ENCODE data around the gene TACO1. TPM values are rescaled to one million over a fixed set of nuclear protein-coding genes. Genes with fewer than 3 reads are reported as not detected.

Gene TACO1
- total and polyA plus RNA-seq, 2 of the 4 experiments (the other 2 are of a cell fraction): 6.5 to 28.8 TPM

DNA sequence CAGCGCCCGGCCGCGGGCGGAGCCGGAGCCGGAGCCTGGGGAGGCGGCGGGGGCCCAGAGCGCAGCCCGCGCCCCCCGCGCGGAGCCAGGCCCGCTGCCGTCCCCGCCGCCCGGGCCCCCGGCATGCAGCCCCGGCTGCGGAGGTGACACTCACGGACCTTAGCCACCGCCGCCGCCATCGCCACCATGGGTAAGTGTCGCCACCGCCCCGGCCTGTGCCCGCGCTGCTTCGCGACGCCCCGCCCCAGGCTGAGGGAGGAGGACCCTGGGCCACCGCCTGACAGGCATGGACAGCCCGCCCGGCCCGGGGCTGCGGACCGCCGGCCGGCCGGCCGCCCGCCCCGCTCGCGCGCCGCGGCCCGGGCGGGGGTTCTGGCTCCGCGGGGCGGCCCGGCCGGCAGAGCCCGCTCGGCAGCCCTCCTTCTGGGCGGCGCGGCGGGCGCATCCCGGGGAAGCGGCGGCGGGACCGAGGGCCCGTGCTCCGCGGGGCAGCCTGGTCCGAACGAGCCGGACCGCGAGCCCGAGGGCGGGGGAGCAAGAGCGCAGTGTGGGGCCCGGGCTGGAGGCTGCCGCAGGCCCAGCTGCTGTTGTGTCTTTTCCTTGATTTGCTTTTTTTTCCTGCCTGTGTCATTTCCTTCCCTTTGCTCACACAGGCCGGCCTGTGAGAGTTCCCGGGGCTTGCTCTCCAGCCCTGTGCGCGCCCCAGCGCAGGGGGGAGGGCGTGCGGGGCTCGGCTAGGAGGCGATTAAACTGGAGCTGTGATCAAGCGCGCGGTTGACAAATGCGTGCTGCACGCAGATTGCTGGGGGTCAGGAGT lies 22.1 kb downstream of the TACO1 start:
- Histone ChIP-seq H3K36me3 (ENCODE audit: control insufficient read depth, insufficient read depth, low read length) (no peaks in the 10 kb centered on the region), H3K18ac (ENCODE audit: low read depth, low read length) (no peak overlapping the region), H3K4ac (ENCODE audit: low read depth, low read length) (no peak overlapping the region), H3K4me2 (ENCODE audit: low read depth, low read length) (peak overlapping the region; percentile 51), H2AK5ac (ENCODE audit: low read depth, low read length) (no peak overlapping the region), H2BK120ac (ENCODE audit: low read depth, low read length) (no peak overlapping the region), H3K9me3 (ENCODE audit: control insufficient read depth, insufficient read depth, low read length) (no peaks in the 10 kb centered on the region), H2BK5ac (ENCODE audit: low read depth, low read length, poor library complexity, severe bottlenecking) (peak overlapping the region; percentile 21), H2AFZ (replicated peaks; ENCODE audit: low read length, poor library complexity) (peak overlapping the region; percentile 94), H2BK15ac (ENCODE audit: low read depth, low read length) (no peak overlapping the region), H4K20me1 (ENCODE audit: insufficient read depth, low read length) (peaks cover 13% of the 10 kb centered on the region), H4K91ac (ENCODE audit: insufficient read depth, low read depth, low read length) (no peak overlapping the region), H3K4me3 (ENCODE audit: insufficient read depth, low read depth, low read length) (peak overlapping the region; percentile 65), H3K4me1 (ENCODE audit: control insufficient read depth, insufficient read depth, low read length) (peaks cover 6% of the 10 kb centered on the region; the same call in 1 of the 2 replicates), H3K27ac (ENCODE audit: insufficient read depth, low read length) (peak overlapping the region; percentile 35), H3K9ac (ENCODE audit: low read depth, low read length) (peak overlapping the region; percentile 17), H3K56ac (ENCODE audit: extremely low read depth, insufficient read depth, low read length) (no peak overlapping the region), H3K14ac (replicated peaks; ENCODE audit: low read depth, low read length) (no peak overlapping the region), H3K27me3 (ENCODE audit: control insufficient read depth, insufficient read depth, low read length) (no peaks in the 10 kb centered on the region), H3K9me1 (ENCODE audit: insufficient read depth, low read length) (0 out of 2 replicates have a peak, but pooled peaks cover 3% of the 10 kb centered on the region), H4K5ac (ENCODE audit: low read depth, low read length) (no peak overlapping the region), H2BK20ac (ENCODE audit: low read depth, low read length) (no peak overlapping the region), H2AK9ac (replicated peaks; ENCODE audit: low read depth, low read length, poor library complexity) (peak overlapping the region; percentile 74), H3K79me1 (ENCODE audit: low read depth in 1 of 2, low read length in 2 of 2) (peaks cover 9 to 40% of the 10 kb centered on the region in 2 experiments; a peak in 3 of 4 replicates), H3K23ac (ENCODE audit: low read depth, low read length) (no peak overlapping the region), H4K8ac (ENCODE audit: low read depth in 2 of 2, low read length in 2 of 2) (no peak overlapping the region)
- CTCF ChIA-PET: interaction anchor here (1.9 kb wide), 1 partner anchor 11 kb away, joined by 8 read pairs; no protein-coding TSS in a partner anchor
- BruUV-seq (replicated peaks): no TSS peak
- DNase-seq (peak; percentile 60), ATAC-seq (ENCODE audit: low read depth) (peak; percentile 59)
- TF ChIP-seq MXI1 (IDR thresholded peaks at IDR 0.05; ENCODE audit: borderline replicate concordance, low read depth, low read length) (peak; percentile 74), MAFK (IDR thresholded peaks at IDR 0.05; ENCODE audit: low read depth, low read length) (no peak)
- dilution Hi-C loops (cut with HindIII; ENCODE audit: low sequenced_read_pairs, unreplicated experiment): no loop called here
- WGBS, 2 experiments (ENCODE audit: extremely low coverage in 2 of 2, insufficient read length in 1 of 2): 1% methylated on average over 39 of the region's 100 CpGs; no CpG with 5 or more reads in 1 of the 2 experiments
- in situ Hi-C loops (cut with MboI; ENCODE audit: low sequenced_read_pairs): no loop called here
- intact Hi-C loops (cut with micrococcal nuclease): no loop called here
- POLR2A ChIA-PET (ENCODE audit: unreplicated experiment): interaction anchor here (0.8 kb wide), 1 partner anchor 190 kb away, joined by 3 read pairs; no protein-coding TSS in a partner anchor
